HFF-Myc (cell line): ENCODE results near the gene PRCD.
A peak's percentile ranks its signal among the peaks of the same experiment; 100 is the strongest.
"Not testable (repeated sequence)": the region's sequence is repeated elsewhere in the genome, so short reads cannot be mapped to it uniquely, and the experiment has no call there.

ENCODE experiments used
- DNase-seq: peaks from one replicate; pipeline ENCODE4 v3.0.0-alpha.2; 2011; ENCODE audit warnings: low read depth; ENCODE audit errors: extremely low read depth
- H3K4me3 ChIP-seq: replicated peaks from 2 replicates; pipeline ENCODE4 v1.5.1; 2011; ENCODE audit warnings: low read depth, mild to moderate bottlenecking, control low read depth, low read length
- TF ChIP-seq, protein P1 (sequence below): IDR thresholded peaks from 2 replicates; pipeline ENCODE4 v1.5.1; 2012; ENCODE audit warnings: mild to moderate bottlenecking, low read depth, low read length, control low read depth; ENCODE audit errors: missing control alignments

PRCD gene

DNA sequence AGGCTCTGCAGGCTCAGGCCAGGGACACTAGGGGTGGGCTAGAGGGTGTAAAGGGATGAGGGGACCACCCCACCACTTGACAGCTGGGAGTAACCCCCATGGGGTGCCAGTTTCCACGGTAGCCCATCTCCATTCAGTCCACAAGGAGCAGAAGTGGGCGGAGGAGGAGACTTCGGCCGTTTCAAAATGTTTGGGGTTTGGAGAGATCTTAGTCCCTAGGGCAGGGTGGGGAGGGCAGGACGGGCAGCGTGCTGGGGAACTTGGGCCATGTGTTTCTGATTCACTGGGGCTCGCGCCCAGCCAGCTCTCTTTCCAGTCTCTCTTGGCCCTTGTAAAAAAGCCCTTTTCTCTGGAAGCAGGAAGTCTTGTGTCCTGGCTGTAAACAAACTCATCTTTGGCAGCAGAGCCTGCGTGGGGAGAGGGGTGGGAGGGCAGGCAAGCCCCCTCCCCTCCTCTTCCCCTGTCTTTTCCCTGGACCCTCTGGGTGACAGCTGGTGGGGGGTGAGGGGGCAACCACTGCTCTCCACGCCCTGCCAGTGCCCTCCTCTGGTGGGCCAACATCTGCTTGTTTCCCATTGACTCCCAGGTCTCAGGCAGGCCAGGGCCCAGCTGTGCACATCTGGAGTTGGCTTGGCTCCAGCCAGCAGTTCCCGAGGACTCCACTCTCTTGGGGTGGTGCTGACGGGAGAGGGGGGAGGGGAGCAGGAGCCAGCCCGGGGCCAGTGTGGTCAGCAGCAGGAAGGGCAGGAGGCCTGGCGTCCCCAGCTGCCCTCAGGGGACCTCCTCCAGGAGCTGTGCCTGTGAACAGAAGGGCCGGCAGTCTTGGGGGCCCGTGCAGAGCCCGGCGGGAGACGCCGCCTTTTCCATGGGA, 10.4 kb upstream of the PRCD start:
- H3K4me3 ChIP-seq: 0 out of 2 replicates have a peak overlapping the region, but pooled peaks have one; percentile 1
- DNase-seq: peak; percentile 88
- TF ChIP-seq, protein P1, sequence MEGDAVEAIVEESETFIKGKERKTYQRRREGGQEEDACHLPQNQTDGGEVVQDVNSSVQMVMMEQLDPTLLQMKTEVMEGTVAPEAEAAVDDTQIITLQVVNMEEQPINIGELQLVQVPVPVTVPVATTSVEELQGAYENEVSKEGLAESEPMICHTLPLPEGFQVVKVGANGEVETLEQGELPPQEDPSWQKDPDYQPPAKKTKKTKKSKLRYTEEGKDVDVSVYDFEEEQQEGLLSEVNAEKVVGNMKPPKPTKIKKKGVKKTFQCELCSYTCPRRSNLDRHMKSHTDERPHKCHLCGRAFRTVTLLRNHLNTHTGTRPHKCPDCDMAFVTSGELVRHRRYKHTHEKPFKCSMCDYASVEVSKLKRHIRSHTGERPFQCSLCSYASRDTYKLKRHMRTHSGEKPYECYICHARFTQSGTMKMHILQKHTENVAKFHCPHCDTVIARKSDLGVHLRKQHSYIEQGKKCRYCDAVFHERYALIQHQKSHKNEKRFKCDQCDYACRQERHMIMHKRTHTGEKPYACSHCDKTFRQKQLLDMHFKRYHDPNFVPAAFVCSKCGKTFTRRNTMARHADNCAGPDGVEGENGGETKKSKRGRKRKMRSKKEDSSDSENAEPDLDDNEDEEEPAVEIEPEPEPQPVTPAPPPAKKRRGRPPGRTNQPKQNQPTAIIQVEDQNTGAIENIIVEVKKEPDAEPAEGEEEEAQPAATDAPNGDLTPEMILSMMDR: no peak

DNA sequence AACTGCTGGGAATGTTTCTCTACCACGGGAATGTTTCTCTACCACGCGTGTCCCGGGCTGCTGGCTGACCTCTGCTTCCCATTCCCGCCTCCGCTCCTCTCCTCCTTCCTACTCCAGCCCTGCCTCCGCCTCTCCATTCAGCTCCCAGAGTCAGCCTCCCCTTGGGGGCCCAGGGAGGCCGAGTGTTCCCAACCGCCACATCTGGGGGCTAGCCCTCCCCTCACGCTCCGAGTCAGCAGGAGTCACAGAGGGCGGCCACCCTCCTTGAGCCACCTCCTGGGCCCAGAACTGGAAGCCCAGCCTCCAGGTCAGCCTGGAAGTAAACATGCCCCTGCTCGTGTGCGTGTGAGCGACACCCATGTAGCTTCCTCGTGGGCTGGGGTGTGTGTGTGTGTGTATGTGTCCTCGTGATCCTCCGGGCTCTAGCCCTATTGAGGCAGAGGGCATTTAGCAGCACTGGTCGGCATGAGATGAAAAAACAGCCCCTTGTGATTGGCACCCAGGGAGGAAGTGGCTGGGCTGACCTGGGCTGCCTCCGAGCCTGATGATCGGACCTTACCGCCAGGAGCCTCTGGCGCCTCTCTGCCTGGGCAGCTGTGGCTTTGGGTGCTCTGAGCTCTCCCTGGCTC, 9.6 kb upstream of the PRCD start:
- TF ChIP-seq, protein P1: no peak
- no peak for DNase-seq
- no peak overlapping the region for H3K4me3 ChIP-seq

DNA sequence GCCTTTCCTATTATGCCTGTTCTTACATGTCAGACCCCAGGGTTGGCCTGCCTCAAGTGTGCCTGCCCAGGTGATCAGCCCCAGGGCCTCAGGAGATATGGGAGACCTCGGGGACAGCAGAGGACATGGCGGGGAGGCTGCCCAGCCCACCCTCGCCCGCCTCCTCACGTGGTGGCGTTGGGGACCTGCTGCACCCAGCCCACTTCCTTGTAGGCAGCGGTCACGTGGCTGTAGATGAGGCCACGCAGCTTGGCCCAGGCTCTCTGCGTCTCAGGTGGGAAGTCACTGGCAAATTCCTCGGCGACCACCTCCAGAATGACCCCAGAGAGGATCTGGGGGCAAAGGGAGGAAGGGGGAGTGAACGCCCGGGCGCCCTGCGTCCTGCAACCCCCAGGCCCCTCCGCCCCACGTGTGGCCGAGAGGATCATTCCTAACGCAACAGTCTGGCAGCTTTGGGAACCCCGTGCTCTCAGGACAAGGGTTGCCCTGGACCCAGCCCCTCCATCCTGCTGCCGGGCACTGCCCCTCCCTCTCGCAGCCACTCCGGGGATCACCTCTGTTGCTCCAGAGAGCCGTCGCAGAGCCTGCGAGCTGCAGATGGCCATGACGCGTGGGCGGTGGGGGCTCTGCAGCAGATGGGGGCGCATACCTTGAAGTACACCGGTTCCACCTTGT, 8.9 kb upstream of the PRCD start:
- no peak overlapping the region for H3K4me3 ChIP-seq
- TF ChIP-seq, protein P1: no peak
- no peak for DNase-seq

DNA sequence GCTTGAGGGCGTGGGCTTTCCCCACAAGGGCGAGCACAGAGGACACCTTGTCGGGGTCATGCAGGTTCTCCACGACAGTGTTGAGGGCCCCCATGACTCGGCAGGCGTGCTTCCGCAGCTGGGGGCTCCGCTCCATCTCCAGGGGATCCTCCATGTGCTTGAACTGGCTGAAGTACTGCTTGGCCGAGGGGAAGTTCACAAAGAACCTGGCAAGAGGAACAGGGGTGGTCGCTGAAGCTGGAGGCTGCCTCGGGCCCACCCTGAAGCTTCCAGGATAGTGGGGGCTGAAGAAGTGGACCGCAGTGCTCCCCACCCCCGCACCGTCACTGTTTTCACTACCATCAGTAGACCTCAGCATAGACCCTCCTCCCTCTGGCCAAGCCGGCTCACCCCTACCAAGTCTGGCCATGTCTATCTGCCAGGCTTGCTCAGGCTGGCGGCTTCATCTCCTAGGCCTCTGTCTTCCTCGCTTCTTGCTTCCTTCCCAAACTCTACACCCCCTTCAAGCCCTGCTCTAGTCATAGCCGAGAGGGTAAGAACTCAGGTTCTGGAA, 8.3 kb upstream of the PRCD start:
- H3K4me3 ChIP-seq: no peak overlapping the region
- DNase-seq: no peak
- TF ChIP-seq, protein P1: no peak

DNA sequence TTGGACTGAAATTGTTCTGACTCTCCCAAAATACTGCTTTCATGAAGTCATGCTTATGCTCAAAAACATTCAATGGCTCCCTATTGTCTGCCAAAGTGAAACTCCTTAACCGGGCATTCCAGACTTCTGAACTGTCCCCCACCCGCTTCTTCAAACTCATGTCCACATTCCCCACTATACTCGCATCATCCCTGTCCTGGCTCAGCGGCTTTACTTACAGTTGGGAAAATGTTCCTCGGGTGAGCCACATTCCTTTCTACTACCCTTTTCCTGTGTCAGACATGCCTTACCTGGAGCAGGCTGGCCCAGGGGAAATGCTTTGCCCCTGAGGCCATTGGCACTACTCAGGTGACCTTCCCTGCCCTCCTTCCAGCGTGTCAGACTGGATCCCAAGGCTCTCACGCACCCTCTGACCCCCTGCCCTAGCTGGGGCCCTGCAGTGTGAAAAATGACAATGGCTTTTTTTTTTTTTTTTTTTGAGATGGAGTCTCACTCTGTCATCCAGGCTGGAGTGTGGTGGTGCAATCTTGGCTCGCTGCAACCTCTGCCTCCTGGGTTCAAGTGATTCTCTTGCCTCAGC, 7.7 kb upstream of the PRCD start:
- TF ChIP-seq, protein P1: no peak
- DNase-seq: no peak
- no peak overlapping the region for H3K4me3 ChIP-seq

DNA sequence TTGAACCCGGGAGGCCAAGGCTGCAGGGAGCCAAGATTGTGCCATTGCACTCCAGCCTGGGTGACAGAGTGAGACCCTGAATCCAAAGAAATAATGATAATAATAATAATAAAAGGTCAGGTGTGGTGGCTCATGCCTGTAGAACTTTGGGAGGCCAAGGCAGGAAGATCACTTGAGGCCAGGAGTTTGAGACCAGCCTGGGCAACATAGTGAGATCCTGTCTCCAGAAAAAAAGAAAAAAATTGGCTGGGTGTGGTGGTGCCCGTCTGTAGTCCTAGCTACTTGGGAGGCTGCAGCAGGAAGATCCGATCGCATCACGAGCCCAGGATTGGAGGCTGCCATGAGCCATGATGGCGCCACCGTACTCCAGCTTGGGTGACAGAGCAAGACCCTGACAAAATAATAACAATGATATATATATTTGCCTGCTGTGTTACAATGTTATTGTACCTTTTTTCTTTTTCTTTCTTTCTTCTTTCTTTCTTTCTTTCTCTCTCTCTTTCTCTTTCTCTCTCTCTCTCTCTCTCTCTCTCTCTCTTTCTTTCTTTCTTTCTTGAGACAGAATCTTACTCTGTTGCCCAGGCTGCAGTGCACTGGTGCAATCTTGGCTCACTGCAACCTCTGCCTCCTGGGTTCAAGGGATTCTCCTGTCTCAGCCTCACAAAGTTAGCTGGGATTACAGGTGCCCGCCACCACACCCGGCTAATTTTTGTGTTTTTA, 6.0 kb upstream of the PRCD start:
- DNase-seq, H3K4me3 ChIP-seq: not testable (repeated sequence)
